ENCODE data around the gene ZIC4. TPM values are rescaled to one million over a fixed set of nuclear protein-coding genes. Genes with fewer than 3 reads are reported as not detected.

Gene ZIC4
- total and polyA plus RNA-seq, 9 of the 15 experiments (the other 6 are each of a cell fraction or from before 2014, with no cell fraction given), result not detected

- TF ChIP-seq ETV1 (tag; conservative IDR thresholded peaks at IDR 0.05; ENCODE audit: low read depth) (no peak), ZNF766 (CRISPR knock-in tag; conservative IDR thresholded peaks at IDR 0.05) (no peak), HINFP (tag; conservative IDR thresholded peaks at IDR 0.05; ENCODE audit: low read depth) (no peak), NFIX (CRISPR knock-in tag; IDR thresholded peaks at IDR 0.05; ENCODE audit: low read depth) (no peak), SMC3 (conservative IDR thresholded peaks at IDR 0.05; ENCODE audit: insufficient read depth, low read depth, low read length) (no peak), ZNF133 (CRISPR knock-in tag; IDR thresholded peaks at IDR 0.05) (no peak), JUN (IDR thresholded peaks at IDR 0.05; ENCODE audit: borderline replicate concordance, low read depth, low read length) (no peak), JUN (CRISPR knock-in tag; IDR thresholded peaks at IDR 0.05; ENCODE audit: borderline replicate concordance) (no peak)
- intact Hi-C loops (cut with micrococcal nuclease), result no loop called here
- ChIA-PET CTCF (ENCODE audit: low intra/inter-chr PET ratio) (no interaction called here), POLR2A (no interaction called here)
- no peaks in the 10 kb centered on the region for H4K20me1 ChIP-seq (replicated peaks; ENCODE audit: control insufficient read depth, insufficient read depth, low read length)
- BruUV-seq (replicated peaks), result no TSS peak
- H3K9me3 ChIP-seq (replicated peaks; ENCODE audit: control insufficient read depth, insufficient read depth, low read depth, low read length), result no peaks in the 10 kb centered on the region
- H3K9ac ChIP-seq (ENCODE audit: insufficient read depth in 1 of 2, low read depth in 2 of 2, low read length in 2 of 2), result no peak overlapping the region
- no peak overlapping the region for H3K27ac ChIP-seq (ENCODE audit: extremely low read depth, low read depth, low read length)
- 0% methylated on average over 3 of the region's 3 CpGs for WGBS (ENCODE audit: insufficient coverage, low coverage, missing lambda C conversion rate)
- H3K4me1 ChIP-seq (replicated peaks in 1 of 2; ENCODE audit: control insufficient read depth in 2 of 2, insufficient read depth in 2 of 2, low read length in 2 of 2), result peaks cover 0 to 8% of the 10 kb centered on the region in 2 experiments; a peak in 1 of 5 replicates
- no peaks in the 10 kb centered on the region for H3K9me1 ChIP-seq (ENCODE audit: control insufficient read depth, insufficient read depth, low read length)
- H3K27me3 ChIP-seq (ENCODE audit: control insufficient read depth in 2 of 2, insufficient read depth in 2 of 2, low read length in 2 of 2), result peaks cover 13 to 45% of the 10 kb centered on the region in 2 experiments
- ATAC-seq (no peak), DNase-seq (ENCODE audit: extremely low read depth in 1 of 4, low spot score in 3 of 4) (no peak), FAIRE-seq (no peak)
- in situ Hi-C loops (cut with MboI), result no loop called here
- no peaks in the 10 kb centered on the region for H3K79me2 ChIP-seq (ENCODE audit: control insufficient read depth, insufficient read depth, low read length)
- H3K36me3 ChIP-seq (ENCODE audit: control insufficient read depth, insufficient read depth, low read length), result no peaks in the 10 kb centered on the region
- H2AFZ ChIP-seq (ENCODE audit: low read depth, low read length), result no peak overlapping the region
- H3K4me3 ChIP-seq, result no peak overlapping the region
- no peak overlapping the region for H3K4me2 ChIP-seq (ENCODE audit: insufficient read depth, low read length)
Measured at GRCh38 chr3:147423537-147423797, 17.1 kb upstream of the ZIC4 start.

Data from K562 (cell line).